Parathyroid adenoma (tissue), 2 donors: ENCODE measurements around the gene JAGN1.
"Not testable (repeated sequence)": the region's sequence is repeated elsewhere in the genome, so short reads cannot be mapped to it uniquely, and the experiment has no call there.

ENCODE experiments used
- H2AFZ ChIP-seq: fragments of 300-600 bp; sonication (generic); one replicate; pipeline ENCODE4 v1.7.0; 2017; ENCODE audit warnings: antibody characterized with exemption, mild to moderate bottlenecking
- H3K27ac ChIP-seq: fragments of 300-600 bp; sonication (generic); one replicate; pipeline ENCODE4 v1.7.0; 2017
- H3K27me3 ChIP-seq: fragments of 300-600 bp; sonication (generic); one replicate; pipeline ENCODE4 v1.7.0; 2017; ENCODE audit warnings: low read length; ENCODE audit not compliant: control insufficient read depth, insufficient read depth
- H3K36me3 ChIP-seq: fragments of 300-600 bp; sonication (generic); one replicate; pipeline ENCODE4 v1.7.0; 2017; ENCODE audit warnings: low read length; ENCODE audit not compliant: control insufficient read depth, insufficient read depth
- H3K4me1 ChIP-seq: fragments of 300-600 bp; sonication (generic); one replicate; pipeline ENCODE4 v1.7.0; 2017; ENCODE audit warnings: control low read depth
- H3K4me2 ChIP-seq: fragments of 300-600 bp; sonication (generic); one replicate; pipeline ENCODE4 v1.7.0; 2017; ENCODE audit warnings: low read length
- H3K4me3 ChIP-seq: fragments of 300-600 bp; sonication (generic); one replicate; pipeline ENCODE4 v1.7.0; 2017; ENCODE audit warnings: low read depth, low read length
- H3K79me2 ChIP-seq: fragments of 300-600 bp; sonication (generic); one replicate; pipeline ENCODE4 v1.7.0; 2017; ENCODE audit warnings: control low read depth
- H3K9ac ChIP-seq: fragments of 300-600 bp; sonication (generic); one replicate; pipeline ENCODE4 v1.7.0; 2017; ENCODE audit warnings: mild to moderate bottlenecking
- H3K9me3 ChIP-seq: fragments of 300-600 bp; sonication (generic); one replicate; pipeline ENCODE4 v1.7.0; 2017; ENCODE audit warnings: low read length; ENCODE audit not compliant: control insufficient read depth
- CTCF ChIP-seq: fragments of 300-600 bp; sonication (generic); IDR thresholded peaks from one replicate; pipeline ENCODE4 v1.7.0; 2017; ENCODE audit warnings: antibody characterized with exemption, mild to moderate bottlenecking
- donor health status: primary hyperparathyroidism.

The JAGN1 gene

GRCh38 chr3:9846931-9847488 is 43.4 kb upstream of the JAGN1 start:
- Histone ChIP-seq H3K79me2 (no peaks in the 10 kb centered on the region), H3K9ac (no peak overlapping the region), H3K4me2 (no peak overlapping the region), H3K36me3 (no peaks in the 10 kb centered on the region), H3K9me3 (no peaks in the 10 kb centered on the region), H3K4me3 (no peak overlapping the region), H2AFZ (no peak overlapping the region), H3K27me3 (no peaks in the 10 kb centered on the region), H3K27ac (no peak overlapping the region), H3K4me1 (no peaks in the 10 kb centered on the region)
- TF ChIP-seq CTCF: no peak

GRCh38 chr3:9847870-9848269 is 42.5 kb upstream of the JAGN1 start:
- H3K9me3 ChIP-seq, H3K27me3 ChIP-seq, H3K4me2 ChIP-seq, H3K79me2 ChIP-seq, H3K9ac ChIP-seq, H3K4me3 ChIP-seq, H2AFZ ChIP-seq, H3K36me3 ChIP-seq, H3K27ac ChIP-seq, H3K4me1 ChIP-seq: not testable (repeated sequence)

- not testable (repeated sequence) for H3K9ac ChIP-seq, H3K36me3 ChIP-seq, H3K4me3 ChIP-seq, H3K79me2 ChIP-seq, H3K27ac ChIP-seq, H3K4me1 ChIP-seq, H3K4me2 ChIP-seq, H3K27me3 ChIP-seq, H3K9me3 ChIP-seq, H2AFZ ChIP-seq
- peak; percentile 59 for TF ChIP-seq CTCF
Measured at GRCh38 chr3:9848860-9849259, 41.5 kb upstream of the JAGN1 start.

- H3K27me3 ChIP-seq, H2AFZ ChIP-seq, H3K36me3 ChIP-seq, H3K9ac ChIP-seq, H3K4me1 ChIP-seq, H3K4me2 ChIP-seq, H3K27ac ChIP-seq, H3K4me3 ChIP-seq, H3K9me3 ChIP-seq, H3K79me2 ChIP-seq: not testable (repeated sequence)
Measured at GRCh38 chr3:9851383-9851782, 39.0 kb upstream of the JAGN1 start.

- not testable (repeated sequence) for H3K9me3 ChIP-seq, H3K27me3 ChIP-seq, H3K4me2 ChIP-seq, H3K4me1 ChIP-seq, H3K36me3 ChIP-seq, H3K4me3 ChIP-seq, H3K27ac ChIP-seq, H3K9ac ChIP-seq, H3K79me2 ChIP-seq, H2AFZ ChIP-seq
Measured at GRCh38 chr3:9851926-9852325, 38.5 kb upstream of the JAGN1 start.

GRCh38 chr3:9852528-9852927 is 37.9 kb upstream of the JAGN1 start:
- no peaks in the 10 kb centered on the region for H3K9me3 ChIP-seq
- no peak overlapping the region for H3K4me2 ChIP-seq
- no peak for TF ChIP-seq CTCF
- no peaks in the 10 kb centered on the region for H3K4me1 ChIP-seq
- H3K27ac ChIP-seq: no peak overlapping the region
- no peak overlapping the region for H3K4me3 ChIP-seq
- H2AFZ ChIP-seq: no peak overlapping the region
- no peak overlapping the region for H3K9ac ChIP-seq
- H3K79me2 ChIP-seq: no peaks in the 10 kb centered on the region
- H3K36me3 ChIP-seq: no peaks in the 10 kb centered on the region
- no peaks in the 10 kb centered on the region for H3K27me3 ChIP-seq

- not testable (repeated sequence) for H3K27me3 ChIP-seq, H3K9ac ChIP-seq, H3K4me2 ChIP-seq, H3K9me3 ChIP-seq, H3K36me3 ChIP-seq, H3K4me3 ChIP-seq, H3K79me2 ChIP-seq, H3K27ac ChIP-seq, H3K4me1 ChIP-seq, H2AFZ ChIP-seq
Measured at GRCh38 chr3:9854291-9854940, 36.0 kb upstream of the JAGN1 start.
